ENCODE data around the gene ANKRD55. TPM values are rescaled to one million over a fixed set of nuclear protein-coding genes. Genes with fewer than 3 reads are reported as not detected.

ANKRD55 gene
- total RNA-seq, 1 donor = under 0.01 TPM

DNA sequence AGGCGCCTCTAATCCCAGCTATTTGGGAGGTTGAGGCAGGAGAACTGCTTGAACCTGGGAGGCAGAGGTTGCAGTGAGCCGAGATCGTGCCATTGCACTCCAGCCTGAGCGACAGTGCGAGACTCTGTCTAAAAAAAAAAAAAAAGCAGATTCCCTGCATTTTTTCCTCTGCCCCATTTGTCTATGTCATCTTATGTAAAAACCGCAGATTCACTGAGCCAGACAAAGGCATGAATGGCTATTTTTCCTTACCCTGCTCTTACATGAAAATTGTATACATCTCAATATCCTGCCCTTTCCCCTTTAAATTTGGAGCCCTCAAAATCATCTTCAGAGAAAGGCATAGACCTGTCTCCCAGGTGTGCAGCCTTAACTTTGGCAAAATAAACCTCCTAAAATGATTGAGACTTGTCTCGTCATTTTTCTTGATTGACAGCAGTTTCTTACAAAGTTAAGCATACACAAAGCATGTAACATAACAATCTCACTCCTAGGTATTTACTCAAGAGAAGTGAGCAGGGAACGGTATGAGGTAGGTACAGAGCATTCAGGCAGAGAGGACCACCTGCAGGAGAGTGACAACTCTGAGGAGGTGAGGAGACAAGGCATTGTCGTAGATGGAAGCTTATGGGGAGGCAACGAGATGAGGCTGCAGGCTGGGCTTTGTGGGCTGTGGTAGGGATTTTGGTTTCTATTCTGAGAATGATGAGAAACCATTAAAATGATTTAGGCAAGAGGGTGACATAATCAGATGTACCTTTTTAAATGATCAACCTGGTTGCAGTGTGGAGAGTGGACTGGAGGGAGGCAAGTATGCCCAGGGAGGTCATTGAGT is 172.6 kb downstream of the ANKRD55 start:
- H3K4me3 ChIP-seq (ENCODE audit: low read depth, low read length) = no peak overlapping the region
- no peak for DNase-seq (ENCODE audit: low read depth)
- TF ChIP-seq, protein P1, sequence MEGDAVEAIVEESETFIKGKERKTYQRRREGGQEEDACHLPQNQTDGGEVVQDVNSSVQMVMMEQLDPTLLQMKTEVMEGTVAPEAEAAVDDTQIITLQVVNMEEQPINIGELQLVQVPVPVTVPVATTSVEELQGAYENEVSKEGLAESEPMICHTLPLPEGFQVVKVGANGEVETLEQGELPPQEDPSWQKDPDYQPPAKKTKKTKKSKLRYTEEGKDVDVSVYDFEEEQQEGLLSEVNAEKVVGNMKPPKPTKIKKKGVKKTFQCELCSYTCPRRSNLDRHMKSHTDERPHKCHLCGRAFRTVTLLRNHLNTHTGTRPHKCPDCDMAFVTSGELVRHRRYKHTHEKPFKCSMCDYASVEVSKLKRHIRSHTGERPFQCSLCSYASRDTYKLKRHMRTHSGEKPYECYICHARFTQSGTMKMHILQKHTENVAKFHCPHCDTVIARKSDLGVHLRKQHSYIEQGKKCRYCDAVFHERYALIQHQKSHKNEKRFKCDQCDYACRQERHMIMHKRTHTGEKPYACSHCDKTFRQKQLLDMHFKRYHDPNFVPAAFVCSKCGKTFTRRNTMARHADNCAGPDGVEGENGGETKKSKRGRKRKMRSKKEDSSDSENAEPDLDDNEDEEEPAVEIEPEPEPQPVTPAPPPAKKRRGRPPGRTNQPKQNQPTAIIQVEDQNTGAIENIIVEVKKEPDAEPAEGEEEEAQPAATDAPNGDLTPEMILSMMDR (IDR thresholded peaks at IDR 0.05; ENCODE audit: insufficient read depth, low read depth, low read length) = no peak

DNA sequence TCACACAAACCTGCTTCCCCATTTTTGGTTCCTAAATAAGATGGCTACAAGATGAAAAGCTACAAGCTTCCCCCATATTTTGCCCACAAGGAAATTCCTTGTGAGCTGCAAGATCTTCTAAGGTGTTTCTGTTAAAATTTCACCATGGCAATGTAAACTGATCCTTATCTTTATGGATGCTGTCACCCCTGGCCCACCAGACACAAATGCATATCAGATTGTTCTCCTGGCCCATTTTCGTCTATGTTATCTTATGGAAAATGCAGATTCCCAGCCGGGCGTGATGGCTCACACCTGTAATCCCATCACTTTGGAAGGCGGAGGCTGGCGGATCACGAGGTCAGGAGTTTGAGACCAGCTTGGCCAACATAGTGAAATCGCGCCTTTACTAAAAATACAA is 173.3 kb downstream of the ANKRD55 start:
- TF ChIP-seq, protein P1 (IDR thresholded peaks at IDR 0.05; ENCODE audit: insufficient read depth, low read depth, low read length) = no peak
- DNase-seq (ENCODE audit: low read depth) = no peak
- no peak overlapping the region for H3K4me3 ChIP-seq (ENCODE audit: low read depth, low read length)

DNA sequence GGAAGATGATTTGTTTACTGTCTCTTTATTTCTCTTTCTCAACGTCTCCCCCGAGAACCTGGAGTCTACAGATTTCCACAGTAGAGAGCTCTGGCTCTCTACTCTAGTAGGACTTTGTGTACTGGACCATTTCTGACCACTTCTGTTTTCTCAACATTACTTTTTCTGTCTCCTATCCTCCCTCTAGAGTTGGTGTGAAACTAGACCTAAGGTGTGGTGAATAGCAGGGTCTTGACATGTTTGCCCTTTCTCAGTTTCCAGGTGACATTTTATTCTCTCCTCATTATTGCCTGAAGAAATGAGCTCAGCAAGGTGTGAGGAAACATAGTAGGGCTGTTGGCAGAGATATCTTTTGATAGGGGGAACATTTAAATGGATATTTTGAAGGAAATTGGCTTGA is 176.3 kb downstream of the ANKRD55 start:
- no peak overlapping the region for H3K4me3 ChIP-seq (ENCODE audit: low read depth, low read length)
- TF ChIP-seq, protein P1 (IDR thresholded peaks at IDR 0.05; ENCODE audit: insufficient read depth, low read depth, low read length) = no peak
- no peak for DNase-seq (ENCODE audit: low read depth)

DNA sequence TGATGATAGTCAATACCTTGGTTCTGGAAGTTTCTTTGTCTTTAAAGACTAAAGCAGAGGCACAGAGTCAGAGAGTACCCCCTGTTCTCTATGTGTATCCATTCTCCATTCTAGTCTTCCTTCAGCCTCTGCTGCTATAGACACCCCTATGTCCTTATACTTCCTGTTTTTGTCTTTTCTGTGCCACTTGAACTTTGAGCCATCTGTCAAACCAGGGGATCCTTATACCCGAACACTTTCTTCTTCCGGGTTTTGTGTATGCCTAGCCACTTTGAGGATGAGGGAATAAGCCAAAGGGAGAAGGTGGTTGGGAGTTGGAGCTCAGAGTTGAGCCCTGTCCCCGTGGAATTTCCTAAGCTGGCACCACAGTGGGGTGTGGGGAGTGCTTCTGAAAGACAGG is 177.3 kb downstream of the ANKRD55 start:
- DNase-seq (ENCODE audit: low read depth) = no peak
- H3K4me3 ChIP-seq (ENCODE audit: low read depth, low read length) = no peak overlapping the region
- TF ChIP-seq, protein P1 (IDR thresholded peaks at IDR 0.05; ENCODE audit: insufficient read depth, low read depth, low read length) = no peak

DNA sequence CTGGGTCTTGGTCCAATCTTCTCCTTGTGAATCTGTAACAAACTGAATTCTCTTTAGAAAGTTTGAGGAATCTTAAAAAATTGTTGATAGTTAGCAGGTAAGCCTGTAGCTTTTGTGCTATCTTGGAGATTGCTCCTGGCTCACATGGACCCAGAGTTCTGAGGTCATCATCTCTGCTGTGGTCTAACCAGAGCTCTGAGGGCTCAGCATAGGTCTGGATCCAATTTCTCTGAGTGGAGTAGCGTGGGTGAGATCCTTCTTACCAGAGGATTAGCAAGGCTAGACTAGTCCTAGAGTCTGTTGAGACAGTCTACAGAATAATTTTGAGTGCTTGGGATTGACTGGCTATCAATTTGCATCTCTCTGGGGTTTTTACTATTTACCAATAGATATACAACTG is 177.8 kb downstream of the ANKRD55 start:
- TF ChIP-seq, protein P1 (IDR thresholded peaks at IDR 0.05; ENCODE audit: insufficient read depth, low read depth, low read length) = no peak
- DNase-seq (ENCODE audit: low read depth) = peak; percentile 62
- no peak overlapping the region for H3K4me3 ChIP-seq (ENCODE audit: low read depth, low read length)

DNA sequence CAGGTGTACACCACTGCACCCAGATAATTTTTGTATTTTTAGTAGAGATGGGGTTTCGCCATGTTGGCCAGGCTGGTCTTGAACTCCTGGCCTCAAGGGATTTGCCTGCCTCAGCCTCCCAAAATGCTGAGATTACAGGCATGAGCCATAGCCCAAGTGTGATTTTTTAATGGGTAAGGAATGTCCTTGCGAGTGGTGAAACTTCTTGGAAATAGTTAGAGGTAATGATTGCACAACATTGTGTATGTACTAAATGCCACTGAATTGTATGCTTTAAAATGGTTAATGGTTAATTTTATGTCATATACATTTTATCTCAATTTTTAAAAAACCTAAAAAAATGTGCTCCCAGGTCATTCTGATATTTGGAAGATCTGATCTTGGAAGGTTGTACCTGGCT is 178.5 kb downstream of the ANKRD55 start:
- TF ChIP-seq, protein P1 (IDR thresholded peaks at IDR 0.05; ENCODE audit: insufficient read depth, low read depth, low read length) = no peak
- peak; percentile 82 for DNase-seq (ENCODE audit: low read depth)
- no peak overlapping the region for H3K4me3 ChIP-seq (ENCODE audit: low read depth, low read length)

Measured in fibroblast of villous mesenchyme (primary cell).